ENCODE data around the gene ZC3H7B.

ZC3H7B gene

GRCh38 chr22:41311487-41311886 is 10.2 kb downstream of the ZC3H7B start:
- in situ Hi-C loops (cut with HindIII; ENCODE audit: low pct_ligation_motif_present, low pct_unique_long_range_greater_than_20kb, low sequenced_read_pairs) = no loop called here
- no peak for DNase-seq

- in situ Hi-C loops (cut with HindIII; ENCODE audit: low pct_ligation_motif_present, low pct_unique_long_range_greater_than_20kb, low sequenced_read_pairs) = no loop called here
Measured at GRCh38 chr22:41314821-41315220, 13.5 kb downstream of the ZC3H7B start.

DNA sequence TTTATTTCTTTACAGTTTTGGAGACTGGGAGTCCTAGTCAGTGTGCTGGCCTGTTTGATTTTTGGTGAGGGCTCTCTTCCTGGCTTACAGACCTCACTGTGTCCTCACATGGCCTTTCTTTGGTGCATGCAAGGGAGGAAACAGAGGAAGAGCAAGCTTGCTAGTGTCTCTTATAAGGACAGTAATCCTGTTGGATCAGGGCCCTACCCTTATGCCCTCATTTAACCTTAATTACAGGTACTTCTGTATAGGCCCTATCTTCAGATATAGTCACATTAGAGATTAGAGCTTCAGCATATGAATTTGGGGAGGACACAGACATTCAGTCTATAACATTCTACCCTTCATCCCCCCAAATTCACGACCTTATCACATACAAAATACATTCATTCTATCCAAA is 14.3 kb downstream of the ZC3H7B start:
- in situ Hi-C loops (cut with HindIII; ENCODE audit: low pct_ligation_motif_present, low pct_unique_long_range_greater_than_20kb, low sequenced_read_pairs) = no loop called here

More at GRCh38 chr22:41314821-41315220, 13.5 kb downstream of the ZC3H7B start:
- DNase-seq = no peak

DNA sequence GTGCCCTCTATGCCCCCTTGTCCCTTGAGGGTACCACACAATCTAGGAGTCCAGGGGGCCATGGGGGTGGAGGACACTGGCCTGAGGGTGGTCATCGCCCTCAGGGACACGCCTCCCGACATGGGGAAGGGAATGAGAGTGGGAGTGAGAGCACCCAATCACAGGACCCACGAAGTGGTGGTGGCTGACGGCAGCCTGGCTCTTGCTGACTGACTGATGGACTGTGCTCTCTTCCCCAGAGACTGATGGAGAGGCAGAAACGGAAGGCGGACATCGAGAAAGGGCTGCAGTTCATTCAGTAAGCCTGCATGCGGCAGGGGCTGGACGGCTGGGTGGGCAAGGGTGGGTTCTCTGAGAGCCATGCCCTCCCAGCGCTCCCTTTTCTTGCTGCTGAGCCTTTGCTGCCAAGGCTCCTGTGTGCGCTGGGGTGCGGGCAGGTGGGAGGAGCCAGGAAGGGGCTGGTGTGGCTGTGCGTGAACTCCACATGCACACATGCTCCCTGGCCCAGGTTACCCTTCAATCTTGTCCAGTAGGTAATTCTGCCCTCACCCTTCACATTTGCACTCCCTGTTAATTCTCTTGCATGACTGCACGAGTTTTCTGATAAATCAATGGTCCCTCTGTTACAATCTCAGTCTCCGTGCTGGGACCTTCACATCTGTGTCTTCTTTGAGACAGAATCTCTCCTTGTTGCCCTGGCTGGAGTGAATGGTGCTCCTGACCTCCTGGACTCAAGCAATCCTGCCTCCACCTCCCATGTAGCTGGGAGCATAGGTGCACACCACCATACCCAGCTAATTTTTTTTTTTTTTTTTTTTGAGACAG is 19.3 kb downstream of the ZC3H7B start:
- in situ Hi-C loops (cut with HindIII; ENCODE audit: low pct_ligation_motif_present, low pct_unique_long_range_greater_than_20kb, low sequenced_read_pairs) = no loop called here
- no peak for DNase-seq

More for the DNA sequence above, 14.3 kb downstream of the ZC3H7B start:
- DNase-seq = no peak

- in situ Hi-C loops (cut with HindIII; ENCODE audit: low pct_ligation_motif_present, low pct_unique_long_range_greater_than_20kb, low sequenced_read_pairs) = no loop called here
- no peak for DNase-seq
Measured at GRCh38 chr22:41324821-41325528, 23.6 kb downstream of the ZC3H7B start.

DNA sequence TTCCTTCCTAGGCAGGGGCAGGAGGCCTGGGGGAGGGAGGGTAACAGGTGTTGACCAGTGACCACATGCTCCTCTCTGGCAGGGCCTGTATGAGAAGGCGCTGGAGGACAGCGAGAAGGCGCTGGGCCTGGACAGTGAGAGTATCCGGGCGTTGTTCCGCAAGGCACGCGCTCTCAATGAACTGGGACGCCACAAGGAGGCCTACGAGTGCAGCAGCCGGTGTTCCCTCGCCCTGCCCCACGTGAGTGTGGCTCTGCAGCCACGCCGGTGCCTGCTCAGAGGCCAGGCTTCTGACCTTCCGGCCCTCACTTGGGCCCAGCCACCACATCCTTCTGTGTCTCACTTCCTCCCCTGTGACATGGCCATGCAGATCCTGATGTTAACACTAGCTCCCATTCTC is 25.8 kb downstream of the ZC3H7B start:
- in situ Hi-C loops (cut with HindIII; ENCODE audit: low pct_ligation_motif_present, low pct_unique_long_range_greater_than_20kb, low sequenced_read_pairs) = no loop called here

GRCh38 chr22:41330169-41330568 is 28.8 kb downstream of the ZC3H7B start:
- in situ Hi-C loops (cut with HindIII; ENCODE audit: low pct_ligation_motif_present, low pct_unique_long_range_greater_than_20kb, low sequenced_read_pairs) = no loop called here
- no peak for DNase-seq

More for the DNA sequence above, 25.8 kb downstream of the ZC3H7B start:
- DNase-seq = no peak

DNA sequence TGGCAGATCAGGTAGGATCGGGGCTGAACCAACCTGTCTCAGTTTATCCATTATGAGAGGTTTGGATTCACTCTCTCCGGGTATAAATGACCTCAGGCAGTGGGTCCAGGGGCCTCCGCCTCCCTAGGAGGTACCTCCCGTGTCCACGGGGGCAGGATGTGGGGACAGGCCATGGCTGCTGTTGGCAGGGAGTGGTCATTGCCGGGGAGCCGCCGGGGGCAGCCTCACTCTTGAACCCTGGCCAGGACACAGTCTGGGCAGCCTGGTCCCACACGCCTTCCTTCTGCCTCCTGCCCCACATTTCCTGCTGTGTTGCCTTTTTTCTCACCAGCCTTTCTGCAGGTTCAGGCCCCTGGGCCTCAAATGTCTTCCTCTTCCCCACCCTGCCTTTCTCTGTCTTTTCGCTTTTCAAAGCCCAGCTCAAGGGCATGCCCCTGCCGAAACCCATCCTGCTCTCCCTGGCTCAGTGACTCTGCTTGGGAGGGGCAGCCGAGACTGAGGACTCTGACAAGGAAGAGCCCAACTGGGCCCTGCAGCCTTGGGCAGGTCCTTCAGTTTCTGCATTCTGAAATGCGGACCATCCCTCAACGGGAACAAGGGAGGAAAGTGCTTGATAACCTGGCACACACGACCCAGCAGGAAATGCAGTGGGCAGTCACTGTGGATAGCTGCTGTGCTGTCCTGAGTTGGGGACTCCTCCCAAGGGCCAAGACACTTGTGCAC is 31.1 kb downstream of the ZC3H7B start:
- DNase-seq = no peak
- in situ Hi-C loops (cut with HindIII; ENCODE audit: low pct_ligation_motif_present, low pct_unique_long_range_greater_than_20kb, low sequenced_read_pairs) = no loop called here

GRCh38 chr22:41333806-41334205 is 32.5 kb downstream of the ZC3H7B start:
- in situ Hi-C loops (cut with HindIII; ENCODE audit: low pct_ligation_motif_present, low pct_unique_long_range_greater_than_20kb, low sequenced_read_pairs) = no loop called here

GRCh38 chr22:41334215-41334614 is 32.9 kb downstream of the ZC3H7B start:
- DNase-seq = no peak
- in situ Hi-C loops (cut with HindIII; ENCODE audit: low pct_ligation_motif_present, low pct_unique_long_range_greater_than_20kb, low sequenced_read_pairs) = no loop called here

More at GRCh38 chr22:41333806-41334205, 32.5 kb downstream of the ZC3H7B start:
- DNase-seq = no peak

- DNase-seq = no peak
- in situ Hi-C loops (cut with HindIII; ENCODE audit: low pct_ligation_motif_present, low pct_unique_long_range_greater_than_20kb, low sequenced_read_pairs) = no loop called here
Measured at GRCh38 chr22:41334951-41335635, 33.8 kb downstream of the ZC3H7B start.

DNA sequence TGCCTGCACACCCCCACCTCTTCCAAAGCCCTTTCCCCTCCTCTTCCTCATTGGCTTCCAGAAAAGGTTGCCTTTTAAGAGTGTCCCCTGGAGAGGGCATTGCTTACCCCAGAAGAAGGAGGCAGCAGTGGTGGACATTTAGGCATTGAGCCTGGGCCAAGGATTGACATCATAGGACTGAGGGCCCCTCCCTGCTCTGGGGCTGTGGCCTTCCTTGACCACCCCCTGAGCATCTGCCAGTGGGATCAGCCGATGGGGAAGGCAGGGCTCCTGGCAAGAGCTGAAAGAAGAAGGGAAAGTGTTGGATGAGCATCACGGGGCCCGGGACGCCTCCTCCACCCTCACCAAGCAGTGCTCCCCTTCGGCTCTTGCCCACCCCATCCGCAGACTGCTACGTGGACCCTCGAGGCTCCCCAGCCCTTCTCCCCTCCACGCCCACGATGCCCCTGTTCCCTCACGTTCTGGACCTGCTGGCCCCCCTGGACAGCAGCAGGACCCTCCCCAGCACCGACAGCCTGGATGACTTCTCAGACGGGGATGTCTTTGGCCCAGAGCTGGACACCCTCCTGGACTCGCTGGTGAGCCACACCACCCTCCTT is 37.4 kb downstream of the ZC3H7B start:
- in situ Hi-C loops (cut with HindIII; ENCODE audit: low pct_ligation_motif_present, low pct_unique_long_range_greater_than_20kb, low sequenced_read_pairs) = no loop called here
- no peak for DNase-seq

GRCh38 chr22:41339823-41340222 is 38.5 kb downstream of the ZC3H7B start:
- no peak for DNase-seq
- in situ Hi-C loops (cut with HindIII; ENCODE audit: low pct_ligation_motif_present, low pct_unique_long_range_greater_than_20kb, low sequenced_read_pairs) = no loop called here

- no peak for DNase-seq
Measured at GRCh38 chr22:41340357-41340756, 39.0 kb downstream of the ZC3H7B start.

GRCh38 chr22:41341012-41341411 is 39.7 kb downstream of the ZC3H7B start:
- no peak for DNase-seq
- in situ Hi-C loops (cut with HindIII; ENCODE audit: low pct_ligation_motif_present, low pct_unique_long_range_greater_than_20kb, low sequenced_read_pairs) = no loop called here

More at GRCh38 chr22:41340357-41340756, 39.0 kb downstream of the ZC3H7B start:
- in situ Hi-C loops (cut with HindIII; ENCODE audit: low pct_ligation_motif_present, low pct_unique_long_range_greater_than_20kb, low sequenced_read_pairs) = no loop called here

GRCh38 chr22:41341990-41342389 is 40.7 kb downstream of the ZC3H7B start:
- DNase-seq = no peak
- in situ Hi-C loops (cut with HindIII; ENCODE audit: low pct_ligation_motif_present, low pct_unique_long_range_greater_than_20kb, low sequenced_read_pairs) = no loop called here

DNA sequence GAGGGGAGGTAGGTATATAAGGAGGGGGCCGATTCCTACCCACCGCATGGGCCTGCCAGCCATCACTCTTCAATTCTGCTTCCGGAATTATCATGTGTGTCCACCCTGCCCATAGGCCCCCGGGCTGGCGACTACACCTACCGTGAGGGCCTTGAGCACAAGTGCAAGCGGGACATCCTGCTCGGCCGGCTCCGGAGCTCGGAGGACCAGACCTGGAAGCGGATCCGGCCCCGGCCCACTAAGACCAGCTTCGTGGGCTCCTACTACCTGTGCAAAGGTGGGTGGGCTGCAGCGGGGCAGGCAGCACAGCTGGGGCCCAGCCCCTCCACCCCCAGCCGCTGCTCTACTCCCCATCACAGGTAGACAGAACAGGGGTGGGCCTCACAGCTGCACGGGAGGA is 42.0 kb downstream of the ZC3H7B start:
- DNase-seq = no peak
- in situ Hi-C loops (cut with HindIII; ENCODE audit: low pct_ligation_motif_present, low pct_unique_long_range_greater_than_20kb, low sequenced_read_pairs) = no loop called here

DNA sequence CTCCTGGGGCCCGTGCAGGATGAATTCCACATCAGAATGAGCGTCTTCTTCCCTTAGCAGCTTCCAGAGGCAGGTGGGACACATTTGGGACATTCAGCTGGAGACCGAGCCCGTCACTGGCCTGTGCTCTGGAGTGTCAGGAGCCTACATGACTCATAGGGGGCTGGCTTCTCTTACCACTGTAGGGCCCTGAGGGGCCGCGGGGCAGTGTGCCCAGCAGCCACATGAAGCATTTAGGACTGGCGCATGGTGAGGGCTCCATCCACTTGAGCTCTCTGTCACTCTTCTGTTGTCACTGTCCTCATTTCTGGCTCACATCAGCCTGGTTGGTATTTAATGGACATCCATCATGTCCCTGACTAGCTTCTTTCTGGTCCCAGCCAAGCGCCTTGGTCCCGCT is 42.4 kb downstream of the ZC3H7B start:
- in situ Hi-C loops (cut with HindIII; ENCODE audit: low pct_ligation_motif_present, low pct_unique_long_range_greater_than_20kb, low sequenced_read_pairs) = no loop called here
- DNase-seq = no peak
